ENCODE data around the gene EHBP1L1.
"Not testable (repeated sequence)": the region's sequence is repeated elsewhere in the genome, so short reads cannot be mapped to it uniquely, and the experiment has no call there.

DNA sequence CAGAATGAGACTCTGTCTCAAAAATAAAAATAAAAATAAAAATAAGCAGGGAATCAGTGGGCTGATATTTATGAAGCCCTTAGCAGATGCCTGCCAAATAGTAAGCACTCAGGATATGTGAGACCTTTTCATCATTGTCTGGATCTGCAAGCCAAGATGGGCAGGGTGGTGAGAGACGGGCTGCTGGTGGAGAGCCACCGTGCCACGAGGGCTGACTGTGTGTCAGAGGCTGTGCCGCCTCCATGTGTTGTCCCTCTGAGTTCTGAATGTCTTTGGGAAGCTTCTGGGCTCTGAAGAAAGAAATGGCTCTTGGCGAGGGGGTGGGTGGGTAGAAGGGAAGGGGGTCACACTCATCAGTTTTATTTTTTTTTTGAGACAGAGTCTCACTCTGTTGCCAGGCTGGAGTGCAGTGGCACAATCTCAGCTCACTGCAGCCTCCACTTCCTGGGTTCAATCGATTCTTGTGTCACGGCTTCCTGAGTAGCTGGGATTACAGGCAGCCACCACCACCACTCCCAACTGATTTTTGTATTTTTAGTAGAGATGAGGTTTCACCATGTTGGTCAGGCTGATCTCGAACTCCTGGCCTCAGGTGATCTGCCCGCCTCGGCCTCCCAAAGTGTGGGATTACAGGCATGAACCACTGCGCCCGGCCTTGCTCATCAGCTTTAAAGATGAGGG lies 10.8 kb upstream of the EHBP1L1 start:
- TF ChIP-seq, protein P1, sequence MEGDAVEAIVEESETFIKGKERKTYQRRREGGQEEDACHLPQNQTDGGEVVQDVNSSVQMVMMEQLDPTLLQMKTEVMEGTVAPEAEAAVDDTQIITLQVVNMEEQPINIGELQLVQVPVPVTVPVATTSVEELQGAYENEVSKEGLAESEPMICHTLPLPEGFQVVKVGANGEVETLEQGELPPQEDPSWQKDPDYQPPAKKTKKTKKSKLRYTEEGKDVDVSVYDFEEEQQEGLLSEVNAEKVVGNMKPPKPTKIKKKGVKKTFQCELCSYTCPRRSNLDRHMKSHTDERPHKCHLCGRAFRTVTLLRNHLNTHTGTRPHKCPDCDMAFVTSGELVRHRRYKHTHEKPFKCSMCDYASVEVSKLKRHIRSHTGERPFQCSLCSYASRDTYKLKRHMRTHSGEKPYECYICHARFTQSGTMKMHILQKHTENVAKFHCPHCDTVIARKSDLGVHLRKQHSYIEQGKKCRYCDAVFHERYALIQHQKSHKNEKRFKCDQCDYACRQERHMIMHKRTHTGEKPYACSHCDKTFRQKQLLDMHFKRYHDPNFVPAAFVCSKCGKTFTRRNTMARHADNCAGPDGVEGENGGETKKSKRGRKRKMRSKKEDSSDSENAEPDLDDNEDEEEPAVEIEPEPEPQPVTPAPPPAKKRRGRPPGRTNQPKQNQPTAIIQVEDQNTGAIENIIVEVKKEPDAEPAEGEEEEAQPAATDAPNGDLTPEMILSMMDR (IDR thresholded peaks at IDR 0.05; ENCODE audit: low read depth, low read length, missing input control) = not testable (repeated sequence)
- not testable (repeated sequence) for TF ChIP-seq JUND (IDR thresholded peaks at IDR 0.05); FOXA1 (IDR thresholded peaks at IDR 0.05); SP1 (IDR thresholded peaks at IDR 0.05); HNF4G (IDR thresholded peaks at IDR 0.05); TAF1 (conservative IDR thresholded peaks at IDR 0.05); GABPA (IDR thresholded peaks at IDR 0.05 in 1 of 2, conservative IDR thresholded peaks at IDR 0.05 in 1 of 2); RXRA (IDR thresholded peaks at IDR 0.05); YY1 (IDR thresholded peaks at IDR 0.05)
- TF ChIP-seq, protein P2, sequence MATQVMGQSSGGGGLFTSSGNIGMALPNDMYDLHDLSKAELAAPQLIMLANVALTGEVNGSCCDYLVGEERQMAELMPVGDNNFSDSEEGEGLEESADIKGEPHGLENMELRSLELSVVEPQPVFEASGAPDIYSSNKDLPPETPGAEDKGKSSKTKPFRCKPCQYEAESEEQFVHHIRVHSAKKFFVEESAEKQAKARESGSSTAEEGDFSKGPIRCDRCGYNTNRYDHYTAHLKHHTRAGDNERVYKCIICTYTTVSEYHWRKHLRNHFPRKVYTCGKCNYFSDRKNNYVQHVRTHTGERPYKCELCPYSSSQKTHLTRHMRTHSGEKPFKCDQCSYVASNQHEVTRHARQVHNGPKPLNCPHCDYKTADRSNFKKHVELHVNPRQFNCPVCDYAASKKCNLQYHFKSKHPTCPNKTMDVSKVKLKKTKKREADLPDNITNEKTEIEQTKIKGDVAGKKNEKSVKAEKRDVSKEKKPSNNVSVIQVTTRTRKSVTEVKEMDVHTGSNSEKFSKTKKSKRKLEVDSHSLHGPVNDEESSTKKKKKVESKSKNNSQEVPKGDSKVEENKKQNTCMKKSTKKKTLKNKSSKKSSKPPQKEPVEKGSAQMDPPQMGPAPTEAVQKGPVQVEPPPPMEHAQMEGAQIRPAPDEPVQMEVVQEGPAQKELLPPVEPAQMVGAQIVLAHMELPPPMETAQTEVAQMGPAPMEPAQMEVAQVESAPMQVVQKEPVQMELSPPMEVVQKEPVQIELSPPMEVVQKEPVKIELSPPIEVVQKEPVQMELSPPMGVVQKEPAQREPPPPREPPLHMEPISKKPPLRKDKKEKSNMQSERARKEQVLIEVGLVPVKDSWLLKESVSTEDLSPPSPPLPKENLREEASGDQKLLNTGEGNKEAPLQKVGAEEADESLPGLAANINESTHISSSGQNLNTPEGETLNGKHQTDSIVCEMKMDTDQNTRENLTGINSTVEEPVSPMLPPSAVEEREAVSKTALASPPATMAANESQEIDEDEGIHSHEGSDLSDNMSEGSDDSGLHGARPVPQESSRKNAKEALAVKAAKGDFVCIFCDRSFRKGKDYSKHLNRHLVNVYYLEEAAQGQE (IDR thresholded peaks at IDR 0.05) = not testable (repeated sequence)
- TF ChIP-seq, protein P3, sequence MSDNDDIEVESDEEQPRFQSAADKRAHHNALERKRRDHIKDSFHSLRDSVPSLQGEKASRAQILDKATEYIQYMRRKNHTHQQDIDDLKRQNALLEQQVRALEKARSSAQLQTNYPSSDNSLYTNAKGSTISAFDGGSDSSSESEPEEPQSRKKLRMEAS (IDR thresholded peaks at IDR 0.05) = not testable (repeated sequence)

Measured in liver (tissue), 3 donors.